GM18868 (cell line): ENCODE data around the gene UBE2F.
"Not testable (repeated sequence)": the region's sequence is repeated elsewhere in the genome, so short reads cannot be mapped to it uniquely, and the experiment has no call there.

Experiments
- ATAC-seq: cut with Tn5 transposase; IDR thresholded peaks from one replicate; pipeline ENCODE4 v1.9.1; 2021; ENCODE audit warnings: mild to moderate bottlenecking, moderate library complexity; ENCODE audit not compliant: unreplicated experiment

UBE2F gene

DNA sequence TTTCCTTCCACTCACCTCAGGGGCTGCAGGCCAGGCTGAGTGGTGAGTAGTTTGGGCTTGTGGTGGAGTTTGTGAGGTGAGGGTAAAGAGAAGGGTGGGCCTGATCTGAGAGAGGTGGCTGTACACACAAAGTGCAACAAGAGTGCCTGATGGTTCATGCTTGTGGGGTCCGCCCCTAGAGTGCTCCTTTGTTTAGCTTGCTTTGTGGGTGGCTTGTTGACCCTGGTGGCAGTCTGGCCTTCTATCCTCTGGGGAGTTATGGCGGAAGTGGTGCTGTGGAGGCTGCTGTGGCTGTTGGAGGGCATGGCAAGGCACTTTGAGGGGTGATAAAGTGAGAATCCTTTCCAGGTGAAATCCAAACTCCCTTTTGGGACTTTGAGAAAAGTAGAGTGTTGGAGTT is 10.6 kb downstream of the UBE2F start:
- no peak for ATAC-seq

GRCh38 chr2:237978058-237978712 is 11.4 kb downstream of the UBE2F start:
- ATAC-seq: no peak

- ATAC-seq: no peak
Measured at GRCh38 chr2:237979331-237979730, 12.5 kb downstream of the UBE2F start.

DNA sequence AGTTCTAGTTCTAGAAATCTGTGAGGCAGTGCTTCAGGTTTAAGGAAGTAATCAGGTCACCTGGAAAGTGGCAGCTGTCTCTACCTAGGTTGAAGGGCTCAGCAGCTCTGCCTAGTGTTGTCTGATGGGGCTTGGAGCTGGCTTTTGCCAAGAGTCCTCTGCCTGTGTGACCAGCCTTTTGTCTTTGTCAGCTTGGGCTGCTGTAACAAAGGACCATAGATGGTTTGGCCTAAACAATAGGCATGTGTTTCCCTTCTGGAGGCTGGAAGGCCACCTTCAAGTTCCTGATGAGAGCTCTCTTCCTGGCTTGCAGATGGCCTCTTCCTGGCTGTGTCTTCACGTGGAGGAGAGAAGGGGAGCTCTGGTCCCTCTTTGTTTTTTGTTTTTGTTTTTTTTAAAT is 13.3 kb downstream of the UBE2F start:
- ATAC-seq: no peak

DNA sequence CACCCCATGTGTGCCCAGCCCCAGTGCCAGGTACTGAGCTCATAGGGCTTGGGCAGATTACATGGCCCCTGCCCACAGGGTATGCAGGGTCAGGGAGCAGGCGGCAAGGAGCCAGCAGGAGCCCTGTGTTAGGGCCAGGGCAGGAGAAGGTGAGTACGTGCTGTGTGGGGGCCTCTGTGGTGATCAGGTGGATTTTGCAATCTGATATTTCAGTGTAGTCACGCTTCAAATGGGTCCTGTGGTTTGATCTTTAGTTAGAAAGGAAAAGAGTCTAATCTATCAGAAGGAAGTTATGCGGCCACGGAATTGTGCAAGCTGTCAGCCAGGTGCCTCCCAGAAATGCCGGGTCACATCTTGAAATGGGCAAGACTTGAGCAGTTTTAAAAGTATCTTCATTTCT is 13.9 kb downstream of the UBE2F start:
- ATAC-seq: no peak

GRCh38 chr2:237981621-237982020 is 14.8 kb downstream of the UBE2F start:
- ATAC-seq: not testable (repeated sequence)

DNA sequence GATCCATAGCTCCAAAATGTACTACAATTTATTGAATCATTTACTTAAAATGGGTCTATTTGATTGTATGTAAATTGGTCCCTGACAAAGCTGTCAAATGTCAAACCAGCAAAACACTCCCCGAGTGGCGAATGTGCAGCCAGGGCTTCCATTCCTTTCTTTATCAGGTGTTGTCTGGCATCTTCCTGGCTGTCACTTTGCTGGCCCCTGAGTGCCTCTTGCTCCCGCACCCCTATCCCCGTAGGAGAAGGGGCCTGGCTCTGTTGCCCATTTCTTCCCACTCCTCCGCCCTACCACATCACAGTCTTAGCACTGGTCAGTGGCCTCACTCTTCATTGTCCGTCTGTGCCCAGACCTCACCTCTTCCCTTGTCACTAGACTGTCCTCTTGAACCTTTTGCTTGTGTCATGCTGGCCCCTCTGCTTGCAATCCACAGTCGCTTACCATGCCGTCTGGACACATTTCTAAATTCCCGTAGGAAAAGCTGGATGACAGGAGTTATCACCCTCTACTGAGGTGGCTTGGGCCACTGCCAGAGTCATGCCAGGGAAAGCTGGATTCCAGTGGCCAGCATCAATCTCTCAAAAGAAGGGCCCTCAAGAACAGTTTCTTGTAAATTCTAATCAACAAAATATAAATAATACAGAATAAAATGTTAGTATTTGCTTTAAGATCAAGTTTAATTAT is 15.4 kb downstream of the UBE2F start:
- ATAC-seq: no peak

DNA sequence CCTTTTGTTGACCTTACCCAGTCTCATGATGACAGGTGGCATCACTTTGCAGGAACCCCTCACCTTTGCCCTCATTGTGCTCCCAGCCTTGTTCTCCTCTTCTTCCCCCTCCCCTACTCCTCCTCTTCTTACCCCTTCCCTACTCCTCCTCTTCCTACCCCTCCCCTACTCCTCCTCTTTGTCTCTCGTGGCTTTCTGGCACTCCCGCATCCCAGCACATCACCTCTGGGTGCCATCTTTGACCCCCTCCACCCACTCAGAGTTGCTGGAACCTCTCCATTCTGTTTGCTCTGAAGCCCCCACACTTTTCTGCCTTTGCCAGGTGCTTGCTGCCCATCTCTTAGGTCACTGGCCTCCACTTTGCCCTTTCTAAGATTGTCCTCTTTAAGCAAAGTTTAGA is 17.1 kb downstream of the UBE2F start:
- no peak for ATAC-seq

DNA sequence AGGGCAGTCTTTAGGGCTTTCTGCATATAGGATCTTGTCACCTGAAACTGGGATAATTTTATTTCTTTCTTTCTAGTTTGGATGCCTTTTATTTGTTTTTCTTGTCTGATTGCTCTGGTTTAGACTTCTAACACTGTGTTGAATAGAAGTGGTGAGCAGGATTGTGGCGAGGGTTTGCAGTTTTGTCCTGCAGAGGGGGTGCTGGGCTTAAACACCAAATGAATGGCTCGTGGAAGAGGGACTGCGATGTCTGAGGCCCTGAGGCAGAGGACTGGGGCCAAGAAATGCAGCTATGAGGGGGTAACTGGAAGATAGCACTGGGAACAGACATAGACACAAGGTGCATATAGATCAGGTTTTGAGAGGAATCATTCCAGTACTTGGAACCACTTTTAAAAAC is 20.5 kb downstream of the UBE2F start:
- no peak for ATAC-seq

- no peak for ATAC-seq
Measured at GRCh38 chr2:237993701-237994100, 26.9 kb downstream of the UBE2F start.

DNA sequence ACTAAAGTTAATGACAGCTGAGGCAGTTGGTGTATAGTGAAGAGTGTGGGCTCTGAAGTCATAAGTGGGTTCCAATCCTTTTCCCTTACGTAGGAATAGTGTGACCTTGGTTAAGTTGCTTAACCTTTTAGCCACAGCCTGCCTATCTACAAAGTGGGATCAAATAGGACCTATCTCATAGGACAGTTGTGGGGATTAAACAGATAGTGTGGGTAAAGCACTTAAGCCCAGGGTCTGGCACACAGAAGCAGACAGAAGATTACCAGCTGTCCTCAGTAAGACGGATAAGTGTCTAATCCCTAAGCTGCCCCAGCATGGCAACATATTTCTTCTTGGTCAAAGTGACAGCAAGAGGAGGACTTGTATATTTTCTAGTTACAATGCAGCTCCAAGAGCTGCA is 28.2 kb downstream of the UBE2F start:
- ATAC-seq: no peak

- no peak for ATAC-seq
Measured at GRCh38 chr2:237996021-237996593, 29.3 kb downstream of the UBE2F start.

DNA sequence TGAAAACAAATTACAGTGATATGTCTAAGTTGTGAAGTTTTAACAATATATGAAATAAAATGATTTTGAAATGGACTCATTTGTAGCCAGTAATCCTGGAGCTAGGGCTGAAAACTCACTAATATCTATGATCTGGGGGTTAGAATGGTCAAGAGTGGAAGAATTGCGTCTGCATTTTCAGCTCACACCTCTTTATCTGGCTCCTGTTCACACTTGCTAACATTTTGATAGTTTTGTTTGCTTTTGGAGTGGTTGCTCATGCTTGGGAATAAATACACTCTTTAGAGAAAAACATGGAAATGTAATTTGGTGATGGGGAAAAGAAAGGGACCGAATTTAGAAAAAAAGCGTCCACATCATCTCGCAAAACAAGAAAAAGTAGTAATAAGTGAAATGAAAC is 30.7 kb downstream of the UBE2F start:
- ATAC-seq: no peak

DNA sequence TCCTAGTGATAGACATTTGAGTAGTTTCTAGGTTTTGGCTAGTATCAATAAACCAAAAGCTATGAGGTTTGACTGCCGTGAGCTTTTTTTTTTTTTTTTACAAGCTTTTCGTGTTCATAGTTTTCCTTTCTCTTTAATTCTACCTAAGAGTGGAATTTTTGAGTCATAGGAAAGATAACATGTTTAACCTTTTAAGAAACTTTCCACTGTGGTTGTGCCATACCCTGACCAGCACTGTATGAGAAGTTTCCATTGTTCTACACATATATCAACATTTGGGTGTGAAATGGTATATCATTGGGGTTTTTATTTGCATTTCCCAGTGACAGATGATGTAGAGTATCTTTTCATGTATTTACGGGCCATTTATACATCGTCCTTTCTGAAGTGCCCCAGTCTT is 31.7 kb downstream of the UBE2F start:
- peak; percentile 79 for ATAC-seq

DNA sequence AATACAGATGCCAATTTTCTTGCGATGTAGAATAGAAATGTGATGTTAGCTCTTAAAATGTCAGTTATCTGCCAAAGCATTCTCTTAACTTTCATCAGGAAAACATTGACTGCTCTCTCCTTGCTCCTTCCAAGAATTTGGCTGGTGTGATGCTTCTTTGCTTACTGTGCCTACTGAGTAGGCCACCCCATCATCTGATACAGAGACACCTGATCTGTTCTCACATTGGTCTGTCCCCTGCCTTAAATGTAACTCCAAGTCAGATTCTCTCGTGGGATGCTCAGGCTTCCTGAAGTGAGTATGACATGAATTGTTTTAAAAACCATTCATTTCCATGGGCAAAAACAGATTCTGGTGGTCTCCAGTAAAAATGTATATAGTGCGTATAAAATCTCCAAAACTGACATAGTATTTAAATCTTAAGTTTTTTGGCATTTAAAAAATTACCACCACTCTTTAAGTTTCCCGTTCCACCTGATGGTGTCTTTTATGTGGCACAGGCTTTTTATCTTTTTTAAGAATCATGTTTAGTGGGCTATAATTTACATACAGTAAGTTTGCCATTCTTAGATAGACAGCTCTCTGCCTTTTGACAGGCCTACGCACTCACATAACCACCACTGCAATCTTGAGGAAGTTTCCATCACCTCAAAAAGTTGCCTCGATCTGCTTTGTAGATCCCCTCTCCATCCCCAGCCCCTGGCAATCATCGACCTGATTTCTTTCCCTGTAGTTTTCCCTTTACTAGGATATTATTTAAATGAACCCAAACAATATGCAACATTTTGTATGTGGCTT is 36.6 kb downstream of the UBE2F start:
- ATAC-seq: no peak

GRCh38 chr2:238004077-238004830 is 37.4 kb downstream of the UBE2F start:
- ATAC-seq: no peak

GRCh38 chr2:238005528-238005927 is 38.7 kb downstream of the UBE2F start:
- ATAC-seq: no peak

GRCh38 chr2:238006510-238006909 is 39.7 kb downstream of the UBE2F start:
- ATAC-seq: no peak

DNA sequence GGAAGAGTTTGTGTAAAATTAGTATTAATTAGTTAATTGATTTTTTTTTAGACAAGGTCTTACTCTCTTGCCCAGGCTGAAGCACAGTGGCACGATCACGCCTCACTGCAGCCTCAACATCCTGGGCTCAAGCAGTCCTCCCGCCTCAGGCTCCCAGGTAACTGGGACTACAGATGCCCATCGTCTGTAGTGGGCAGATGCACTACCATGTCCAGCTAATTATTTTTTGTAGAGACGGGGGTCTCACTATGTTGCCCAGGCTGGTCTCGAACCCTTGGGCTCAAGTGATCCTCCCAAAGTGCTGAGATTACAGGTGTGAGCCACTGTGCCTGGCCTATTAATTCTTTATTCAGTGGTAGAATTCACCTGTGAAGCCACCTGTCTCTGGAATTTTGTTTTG is 41.1 kb downstream of the UBE2F start:
- no peak for ATAC-seq

DNA sequence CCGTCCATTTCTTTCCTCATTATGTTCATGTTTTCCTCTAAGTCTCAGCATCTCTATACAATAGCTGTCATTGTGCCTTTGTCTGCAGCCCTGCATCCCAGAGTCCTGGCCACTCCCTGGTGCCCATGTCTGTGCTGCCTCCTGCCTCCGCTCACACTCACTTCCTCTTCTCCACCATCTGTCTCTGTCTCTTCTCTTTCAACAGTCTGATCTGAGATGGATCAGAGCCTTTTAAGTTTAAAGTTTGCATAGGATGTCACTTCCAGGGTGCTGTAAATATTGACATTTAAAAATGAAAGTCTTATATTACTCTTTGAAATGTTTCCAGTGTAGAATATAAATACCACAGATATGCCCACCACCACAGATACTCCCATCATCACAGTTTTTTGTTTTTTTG is 42.7 kb downstream of the UBE2F start:
- ATAC-seq: no peak

DNA sequence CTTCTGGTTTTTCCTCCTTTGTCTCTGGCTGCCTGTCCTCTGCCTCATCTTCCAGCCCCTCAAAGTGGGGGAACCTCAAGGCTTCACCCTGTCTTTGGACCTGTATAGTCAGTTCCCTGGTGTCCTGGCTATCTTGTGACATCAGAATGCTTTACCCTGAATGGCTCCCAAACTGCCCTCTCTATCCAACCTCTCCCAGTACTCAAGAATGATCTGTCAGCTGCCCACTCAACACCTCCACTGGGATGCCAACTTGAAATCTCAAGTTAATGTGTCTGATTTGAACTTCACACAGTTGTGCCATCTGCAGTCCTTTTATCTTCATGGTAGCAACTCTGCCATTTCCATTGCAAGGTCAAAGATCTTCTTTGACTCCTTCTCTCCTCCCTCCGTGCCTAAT is 43.8 kb downstream of the UBE2F start:
- ATAC-seq: no peak
